ENCODE measurements around the gene CARMIL1. TPM values are rescaled to one million over a fixed set of nuclear protein-coding genes. Genes with fewer than 3 reads are reported as not detected.

The CARMIL1 gene
- total RNA-seq, 1 donor from 2014 or later, result 15.7 TPM

- no peak overlapping the region for H3K27ac Mint-ChIP-seq
- no peaks in the 10 kb centered on the region for H3K36me3 Mint-ChIP-seq
- no peak overlapping the region for H3K4me3 Mint-ChIP-seq
- no peak for TF ChIP-seq CTCF (IDR thresholded peaks at IDR 0.05; ENCODE audit: unreplicated experiment)
- no peak for DNase-seq (ENCODE audit: low spot score in 2 of 2, unreplicated experiment in 2 of 2)
- H3K9me3 Mint-ChIP-seq, result no peaks in the 10 kb centered on the region
- no peaks in the 10 kb centered on the region for H3K27me3 Mint-ChIP-seq (ENCODE audit: low read depth)
- H3K4me1 Mint-ChIP-seq, result peaks cover 14% of the 10 kb centered on the region
Measured at GRCh38 chr6:25350573-25350972, 71.4 kb downstream of the CARMIL1 start.

DNA sequence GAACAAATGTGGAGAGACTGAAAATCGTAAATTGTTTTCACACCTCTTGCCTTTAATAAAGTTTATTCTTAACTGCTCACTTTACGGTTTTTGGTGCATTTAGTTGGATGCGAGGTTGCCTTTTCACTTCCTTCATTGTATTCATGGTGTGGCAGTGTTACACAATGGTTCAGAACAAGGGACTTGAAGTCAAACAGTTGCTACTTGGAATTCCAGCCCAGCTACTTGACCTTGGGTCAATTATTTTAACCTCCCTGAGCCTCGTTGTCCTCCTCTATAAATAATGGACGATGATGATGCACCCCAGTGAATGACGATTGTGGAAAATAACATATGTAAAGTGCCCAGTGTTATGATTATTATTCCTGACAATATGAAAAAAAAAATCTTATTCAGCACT lies 72.3 kb downstream of the CARMIL1 start:
- Mint-ChIP-seq H3K27ac (no peak overlapping the region), H3K4me1 (peaks cover 14% of the 10 kb centered on the region), H3K9me3 (no peaks in the 10 kb centered on the region), H3K4me3 (no peak overlapping the region), H3K27me3 (ENCODE audit: low read depth) (no peaks in the 10 kb centered on the region), H3K36me3 (no peaks in the 10 kb centered on the region)
- no peak for TF ChIP-seq CTCF (IDR thresholded peaks at IDR 0.05; ENCODE audit: unreplicated experiment)
- DNase-seq (ENCODE audit: low spot score in 2 of 2, unreplicated experiment in 2 of 2), result no peak

DNA sequence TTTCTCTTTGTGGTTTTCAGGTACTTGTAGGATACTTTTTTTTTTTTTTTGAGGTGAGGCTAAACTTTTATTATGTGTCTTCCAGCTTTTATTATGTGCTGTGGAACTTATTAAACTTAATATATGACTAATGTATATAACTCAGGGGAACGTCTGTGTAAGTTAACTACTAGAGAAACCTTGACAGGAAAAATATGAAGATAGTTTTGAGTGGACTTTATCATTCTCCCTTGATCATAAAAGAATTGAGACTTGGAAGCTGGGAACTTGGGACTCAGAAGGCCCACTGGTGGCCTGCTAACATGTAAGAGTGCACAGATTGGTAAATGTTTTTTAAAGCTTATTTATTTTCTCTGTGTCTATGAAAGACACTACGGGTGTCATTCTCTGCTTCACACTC lies 73.1 kb downstream of the CARMIL1 start:
- Mint-ChIP-seq H3K4me3 (no peak overlapping the region), H3K27me3 (ENCODE audit: low read depth) (no peaks in the 10 kb centered on the region), H3K27ac (no peak overlapping the region), H3K4me1 (peaks cover 14% of the 10 kb centered on the region), H3K36me3 (no peaks in the 10 kb centered on the region), H3K9me3 (no peaks in the 10 kb centered on the region)
- TF ChIP-seq CTCF (IDR thresholded peaks at IDR 0.05; ENCODE audit: unreplicated experiment), result no peak
- no peak for DNase-seq (ENCODE audit: low spot score in 2 of 2, unreplicated experiment in 2 of 2)

- TF ChIP-seq CTCF (IDR thresholded peaks at IDR 0.05; ENCODE audit: unreplicated experiment), result no peak
- H3K9me3 Mint-ChIP-seq, result no peaks in the 10 kb centered on the region
- DNase-seq (ENCODE audit: low spot score in 2 of 2, unreplicated experiment in 2 of 2), result no peak
- H3K4me3 Mint-ChIP-seq, result no peak overlapping the region
- H3K27ac Mint-ChIP-seq, result no peak overlapping the region
- H3K4me1 Mint-ChIP-seq, result peaks cover 21% of the 10 kb centered on the region
- no peaks in the 10 kb centered on the region for H3K36me3 Mint-ChIP-seq
- no peaks in the 10 kb centered on the region for H3K27me3 Mint-ChIP-seq (ENCODE audit: low read depth)
Measured at GRCh38 chr6:25354078-25354932, 75.1 kb downstream of the CARMIL1 start.

DNA sequence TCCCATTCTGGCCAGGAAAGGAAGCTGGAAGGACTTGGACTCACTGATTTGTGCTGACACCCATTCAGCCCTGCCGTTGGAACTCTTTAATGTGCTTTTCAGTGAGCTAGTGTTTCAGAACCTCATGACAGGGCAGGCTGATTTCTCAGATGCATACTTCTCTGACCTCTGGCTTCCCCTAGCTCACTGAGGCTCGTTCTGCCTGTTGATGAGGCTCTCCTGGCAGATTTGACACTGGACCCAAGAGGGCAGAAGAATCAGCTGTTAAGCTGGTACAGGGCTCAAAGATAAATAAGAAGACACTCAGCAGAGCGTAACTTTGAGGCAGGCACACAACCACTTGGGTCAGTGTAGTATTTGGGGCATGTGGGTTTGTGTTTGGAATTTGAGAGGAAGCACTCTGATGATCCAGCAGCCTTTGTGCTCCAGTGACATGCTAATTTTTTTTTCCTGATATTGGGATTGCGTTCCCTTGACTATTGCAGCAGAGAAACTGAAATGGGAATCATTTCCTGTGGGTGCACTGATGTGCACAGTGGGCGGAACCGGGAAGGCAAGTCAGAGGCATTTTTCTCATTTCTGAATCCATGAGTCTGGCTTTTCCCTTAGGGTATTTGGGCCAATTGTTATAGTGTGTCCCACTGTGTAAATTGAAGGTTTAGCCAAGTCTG lies 80.2 kb downstream of the CARMIL1 start:
- TF ChIP-seq CTCF (IDR thresholded peaks at IDR 0.05; ENCODE audit: unreplicated experiment), result no peak
- H3K27me3 Mint-ChIP-seq (ENCODE audit: low read depth), result no peaks in the 10 kb centered on the region
- no peak for DNase-seq (ENCODE audit: low spot score in 2 of 2, unreplicated experiment in 2 of 2)
- peak overlapping the region; percentile 73 for H3K27ac Mint-ChIP-seq
- H3K4me1 Mint-ChIP-seq, result peaks cover 34% of the 10 kb centered on the region
- no peaks in the 10 kb centered on the region for H3K36me3 Mint-ChIP-seq
- H3K4me3 Mint-ChIP-seq, result no peak overlapping the region
- H3K9me3 Mint-ChIP-seq, result no peaks in the 10 kb centered on the region

Data from mesothelial cell of epicardium (in vitro differentiated cells).